ACHN (cell line): ENCODE results near the gene OPN3.

Experiments
- DNase-seq: peaks from one replicate; pipeline ENCODE4 v3.0.0-alpha.2; 2015
- in situ Hi-C: cut with HindIII; loops from 2 replicates; pipeline ENCODE4 v1.10.0; 2017; ENCODE audit warnings: low sequenced_read_pairs, low pct_ligation_motif_present, low pct_unique_long_range_greater_than_20kb

OPN3 gene

GRCh38 chr1:241652012-241652411 lies 11.8 kb upstream of the OPN3 start, which contains the start of gene WDR64:
TSS of gene WDR64 (plus strand) at chr1:241652281. CDS start at chr1:241652485, 204 bp downstream.
- DNase-seq, result no peak
- in situ Hi-C loops, result no loop called here

- DNase-seq, result no peak
- in situ Hi-C loops, result loop anchor here (25.0 kb wide), 1 partner anchor 214 kb away; no protein-coding TSS in a partner anchor
Observed at GRCh38 chr1:241648159-241648558, 8.0 kb upstream of the OPN3 start.

GRCh38 chr1:241647658-241648057 lies 7.5 kb upstream of the OPN3 start:
- in situ Hi-C loops, result loop anchor here (25.0 kb wide), 1 partner anchor 215 kb away; no protein-coding TSS in a partner anchor
- DNase-seq, result no peak

- DNase-seq, result no peak
- in situ Hi-C loops, result loop anchor here (25.0 kb wide), 1 partner anchor 216 kb away; no protein-coding TSS in a partner anchor
Observed at GRCh38 chr1:241646201-241646600, 6.0 kb upstream of the OPN3 start.

GRCh38 chr1:241645199-241645598 lies 5.0 kb upstream of the OPN3 start:
- DNase-seq, result no peak
- in situ Hi-C loops, result loop anchor here (25.0 kb wide), 1 partner anchor 217 kb away; no protein-coding TSS in a partner anchor

GRCh38 chr1:241644259-241644658 lies 4.1 kb upstream of the OPN3 start:
- in situ Hi-C loops, result loop anchor here (25.0 kb wide), 1 partner anchor 218 kb away; no protein-coding TSS in a partner anchor
- no peak for DNase-seq

GRCh38 chr1:241642593-241642944 lies 2.4 kb upstream of the OPN3 start:
- in situ Hi-C loops, result loop anchor here (25.0 kb wide), 1 partner anchor 220 kb away; no protein-coding TSS in a partner anchor
- DNase-seq, result no peak

- no peak for DNase-seq
- in situ Hi-C loops, result loop anchor here (25.0 kb wide), 1 partner anchor 220 kb away; no protein-coding TSS in a partner anchor
Observed at GRCh38 chr1:241641773-241642592, 1.8 kb upstream of the OPN3 start.

GRCh38 chr1:241640867-241641622 lies 876 bp upstream of the OPN3 start:
- DNase-seq, result no peak
- in situ Hi-C loops, result loop anchor here (25.0 kb wide), 1 partner anchor 221 kb away; no protein-coding TSS in a partner anchor

GRCh38 chr1:241639623-241640148 lies 483 bp downstream of the OPN3 start:
- DNase-seq, result peak; percentile 56
- in situ Hi-C loops, result loop anchor here (25.0 kb wide), 1 partner anchor 223 kb away; no protein-coding TSS in a partner anchor

GRCh38 chr1:241638909-241639622 lies 1.1 kb downstream of the OPN3 start:
- in situ Hi-C loops, result loop anchor here (25.0 kb wide), 1 partner anchor 223 kb away; no protein-coding TSS in a partner anchor

GRCh38 chr1:241638099-241638682 lies 2.0 kb downstream of the OPN3 start:
- in situ Hi-C loops, result loop anchor here (25.0 kb wide), 1 partner anchor 224 kb away; no protein-coding TSS in a partner anchor

More at GRCh38 chr1:241638909-241639622, 1.1 kb downstream of the OPN3 start:
- DNase-seq, result peak; percentile 49

GRCh38 chr1:241637604-241638003 lies 2.6 kb downstream of the OPN3 start:
- in situ Hi-C loops, result loop anchor here (25.0 kb wide), 1 partner anchor 225 kb away; no protein-coding TSS in a partner anchor

More at GRCh38 chr1:241638099-241638682, 2.0 kb downstream of the OPN3 start:
- no peak for DNase-seq

GRCh38 chr1:241637046-241637590 lies 3.1 kb downstream of the OPN3 start:
- in situ Hi-C loops, result loop anchor here (25.0 kb wide), 1 partner anchor 225 kb away; no protein-coding TSS in a partner anchor
- peak; percentile 24 for DNase-seq

More at GRCh38 chr1:241637604-241638003, 2.6 kb downstream of the OPN3 start:
- DNase-seq, result no peak

GRCh38 chr1:241636291-241636690 lies 3.9 kb downstream of the OPN3 start:
- DNase-seq, result no peak
- in situ Hi-C loops, result loop anchor here (25.0 kb wide), 1 partner anchor 226 kb away; no protein-coding TSS in a partner anchor

- in situ Hi-C loops, result loop anchor here (25.0 kb wide), 1 partner anchor 227 kb away; no protein-coding TSS in a partner anchor
- no peak for DNase-seq
Observed at GRCh38 chr1:241635556-241636152, 4.5 kb downstream of the OPN3 start.

GRCh38 chr1:241632987-241633386 lies 7.2 kb downstream of the OPN3 start:
- in situ Hi-C loops, result loop anchor here (25.0 kb wide), 1 partner anchor 229 kb away; no protein-coding TSS in a partner anchor
- no peak for DNase-seq
